CD4-positive, alpha-beta T cell treated with Interleukin-15 for 4 hours (primary cell): ENCODE results near the gene AIMP1.
A peak's percentile ranks its signal among the peaks of the same experiment; 100 is the strongest.

Experiments used
- DNase-seq: peaks from one replicate; pipeline ENCODE4 v3.0.0-alpha.2; 2020; ENCODE audit warnings: low spot score

The AIMP1 gene

DNA sequence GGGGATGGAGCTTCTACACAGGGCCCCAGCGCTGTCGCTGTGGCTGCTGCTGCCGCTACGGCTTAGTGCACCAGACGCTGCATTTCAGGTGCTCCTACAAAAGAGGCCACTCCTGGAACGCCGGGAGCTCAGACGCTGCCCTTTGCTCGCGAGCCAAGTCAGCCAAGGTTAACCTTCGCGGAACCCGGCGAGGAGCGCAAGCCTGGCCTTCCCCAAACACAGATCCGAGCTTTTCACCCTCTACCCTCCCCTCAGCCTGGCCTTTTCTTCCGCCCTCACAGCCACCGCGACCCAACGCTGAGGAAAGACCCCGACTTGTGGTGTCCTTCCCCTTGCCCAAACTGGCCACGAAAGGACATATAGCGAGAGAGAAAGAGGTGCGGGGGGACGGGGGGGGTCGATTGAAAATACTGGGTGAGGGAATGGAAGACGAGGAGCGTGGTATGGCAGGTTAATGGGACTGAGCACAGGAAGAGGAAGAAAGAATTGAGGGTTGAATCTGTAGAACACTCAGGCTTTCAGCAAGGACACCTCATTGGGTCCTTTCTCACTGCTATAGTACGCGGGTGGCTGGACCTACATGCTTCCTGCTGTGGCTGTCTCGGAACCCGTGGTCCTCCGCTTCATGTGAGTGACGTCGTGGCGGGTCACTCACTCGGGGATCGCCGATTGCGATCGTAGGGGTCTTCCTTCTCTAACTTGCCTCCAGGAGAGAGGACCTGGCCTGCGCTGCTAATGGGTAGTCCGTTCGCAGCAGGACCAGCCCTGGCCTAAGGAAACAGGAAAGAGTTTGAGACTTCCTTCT is at the start of gene AIMP1, which contains the start of gene TBCK:
AIMP1 (plus strand) TSS at position 583 of the 805 bp plus-strand sequence. CDS start 8,460 bp downstream, outside the sequence.
TBCK (minus strand) TSS at position 242 of the 805 bp plus-strand sequence. CDS start 7,249 bp downstream, outside the sequence.
- peak; percentile 91 for DNase-seq

- DNase-seq, result no peak
These were observed 47.6 kb upstream of the AIMP1 start for GRCh38 chr4:106268786-106269185.

GRCh38 chr4:106269711-106270110 is 46.6 kb upstream of the AIMP1 start:
- DNase-seq, result no peak

- DNase-seq, result no peak
These were observed 45.6 kb upstream of the AIMP1 start for GRCh38 chr4:106270736-106271135.

- DNase-seq, result no peak
These were observed 42.5 kb upstream of the AIMP1 start for GRCh38 chr4:106273831-106274230.

GRCh38 chr4:106277140-106277675 is 39.1 kb upstream of the AIMP1 start:
- DNase-seq, result no peak

- no peak for DNase-seq
These were observed 32.1 kb upstream of the AIMP1 start for GRCh38 chr4:106284227-106284626.

- no peak for DNase-seq
These were observed 29.7 kb upstream of the AIMP1 start for GRCh38 chr4:106286611-106287010.

GRCh38 chr4:106287353-106287969 is 28.9 kb upstream of the AIMP1 start:
- DNase-seq, result no peak

DNA sequence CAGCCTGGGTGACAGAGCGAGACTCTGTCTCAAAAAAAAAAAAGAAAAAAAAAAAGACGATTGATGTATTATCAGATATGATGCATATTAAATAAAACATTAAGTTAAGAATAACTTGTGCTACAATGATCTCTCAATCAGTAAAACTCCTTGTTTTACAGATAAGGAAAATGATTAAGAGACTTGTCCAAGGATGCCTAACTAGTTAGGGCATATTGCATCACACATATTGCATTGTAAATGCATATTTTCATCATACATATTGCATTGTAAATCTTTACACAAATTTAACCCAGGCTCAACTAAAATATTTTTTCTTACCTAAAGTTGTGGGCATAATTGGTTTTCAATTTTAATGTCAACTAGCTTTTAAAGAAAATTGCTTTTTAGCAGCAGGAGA is 26.6 kb upstream of the AIMP1 start:
- DNase-seq, result no peak

GRCh38 chr4:106291678-106292077 is 24.7 kb upstream of the AIMP1 start:
- no peak for DNase-seq

GRCh38 chr4:106294062-106294461 is 22.3 kb upstream of the AIMP1 start:
- DNase-seq, result no peak

DNA sequence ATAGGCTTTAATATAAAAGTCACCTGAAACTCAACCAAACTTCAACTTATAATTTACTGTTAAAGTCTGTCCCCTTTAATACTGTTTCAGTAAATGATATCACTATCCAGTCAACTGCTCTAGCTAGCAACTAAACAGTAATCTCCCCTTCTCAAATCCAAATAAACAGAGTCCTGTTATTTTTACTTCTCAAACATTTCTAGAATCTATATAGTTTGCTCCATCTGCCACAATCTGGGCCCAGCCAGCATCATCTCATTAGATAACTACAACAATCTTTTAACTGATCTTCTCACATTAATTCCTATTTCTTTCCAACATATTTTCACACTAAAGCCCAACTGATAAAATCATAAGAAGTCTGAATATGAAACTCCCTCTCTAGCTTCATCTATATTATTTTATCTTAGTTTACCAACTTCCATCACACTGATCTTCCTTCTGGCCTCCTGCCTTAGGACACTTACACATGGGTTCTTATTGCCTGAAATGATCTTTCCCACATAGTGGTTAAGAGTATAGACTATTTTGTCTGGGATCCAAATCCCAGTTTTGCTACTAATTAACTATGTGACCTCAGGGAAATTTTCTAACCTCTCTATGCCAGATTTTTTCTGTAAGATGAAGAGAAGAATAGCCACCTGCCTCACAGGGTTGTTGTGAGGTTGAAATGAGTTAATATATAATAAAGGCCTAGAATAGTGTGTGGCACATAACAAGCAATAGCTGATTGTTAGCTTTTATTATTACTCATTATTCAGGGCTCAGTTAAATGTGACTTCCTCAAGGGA is 18.9 kb upstream of the AIMP1 start:
- no peak for DNase-seq

GRCh38 chr4:106299977-106300376 is 16.4 kb upstream of the AIMP1 start:
- DNase-seq, result no peak

- DNase-seq, result no peak
These were observed 14.8 kb upstream of the AIMP1 start for GRCh38 chr4:106301393-106302061.

GRCh38 chr4:106302062-106302438 is 14.3 kb upstream of the AIMP1 start:
- DNase-seq, result no peak

- DNase-seq, result no peak
These were observed 12.6 kb upstream of the AIMP1 start for GRCh38 chr4:106303548-106304281.

GRCh38 chr4:106304632-106305031 is 11.7 kb upstream of the AIMP1 start:
- no peak for DNase-seq

GRCh38 chr4:106305435-106306055 is 10.8 kb upstream of the AIMP1 start:
- no peak for DNase-seq

- DNase-seq, result no peak
These were observed 9.8 kb upstream of the AIMP1 start for GRCh38 chr4:106306561-106306960.

DNA sequence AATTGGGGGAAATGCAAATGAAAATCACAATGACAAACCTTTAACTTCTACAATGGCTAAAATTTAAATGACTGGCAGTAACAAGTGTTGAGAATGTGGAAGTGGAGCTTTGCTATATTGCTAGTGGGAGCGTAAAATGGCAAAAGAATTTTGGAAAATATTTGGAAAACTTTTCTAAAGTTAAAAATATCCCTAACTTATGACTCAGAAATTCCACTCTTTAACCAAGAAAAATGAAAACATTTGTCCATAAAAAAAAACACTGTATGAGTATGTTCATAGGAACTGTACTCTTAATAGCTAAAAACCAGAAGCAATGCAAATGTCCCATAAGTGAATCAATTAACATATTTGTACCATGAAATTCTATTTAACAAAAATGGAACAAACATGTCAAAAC is 4.0 kb upstream of the AIMP1 start:
- no peak for DNase-seq
